ENCODE results near the gene ITGA7.

The ITGA7 gene

DNA sequence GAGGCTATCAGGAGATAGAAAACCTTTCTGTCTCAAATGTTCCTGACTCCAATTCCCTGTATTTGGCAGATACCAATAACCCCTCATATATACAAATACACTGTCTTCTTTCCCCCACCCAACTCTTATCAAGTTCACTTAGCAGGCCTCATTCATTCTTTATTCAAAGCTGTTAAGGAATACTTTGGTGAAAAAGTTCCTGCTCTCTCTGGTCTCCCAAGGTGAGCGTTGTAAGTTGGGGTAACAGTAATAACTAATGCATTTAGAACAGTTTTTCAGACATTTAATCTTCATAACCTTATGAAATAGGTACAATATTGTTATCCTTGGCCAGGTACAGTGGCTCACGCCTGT is 31.3 kb upstream of the ITGA7 start:
- peak overlapping the region; percentile 50; the same call in 1 of the 2 replicates for H3K4me3 ChIP-seq (replicated peaks; ENCODE audit: low read depth, low read length)
- TF ChIP-seq, protein P1, sequence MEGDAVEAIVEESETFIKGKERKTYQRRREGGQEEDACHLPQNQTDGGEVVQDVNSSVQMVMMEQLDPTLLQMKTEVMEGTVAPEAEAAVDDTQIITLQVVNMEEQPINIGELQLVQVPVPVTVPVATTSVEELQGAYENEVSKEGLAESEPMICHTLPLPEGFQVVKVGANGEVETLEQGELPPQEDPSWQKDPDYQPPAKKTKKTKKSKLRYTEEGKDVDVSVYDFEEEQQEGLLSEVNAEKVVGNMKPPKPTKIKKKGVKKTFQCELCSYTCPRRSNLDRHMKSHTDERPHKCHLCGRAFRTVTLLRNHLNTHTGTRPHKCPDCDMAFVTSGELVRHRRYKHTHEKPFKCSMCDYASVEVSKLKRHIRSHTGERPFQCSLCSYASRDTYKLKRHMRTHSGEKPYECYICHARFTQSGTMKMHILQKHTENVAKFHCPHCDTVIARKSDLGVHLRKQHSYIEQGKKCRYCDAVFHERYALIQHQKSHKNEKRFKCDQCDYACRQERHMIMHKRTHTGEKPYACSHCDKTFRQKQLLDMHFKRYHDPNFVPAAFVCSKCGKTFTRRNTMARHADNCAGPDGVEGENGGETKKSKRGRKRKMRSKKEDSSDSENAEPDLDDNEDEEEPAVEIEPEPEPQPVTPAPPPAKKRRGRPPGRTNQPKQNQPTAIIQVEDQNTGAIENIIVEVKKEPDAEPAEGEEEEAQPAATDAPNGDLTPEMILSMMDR (IDR thresholded peaks at IDR 0.05; ENCODE audit: low read depth, low read length, missing control alignments), result no peak
- no peak for DNase-seq (ENCODE audit: extremely low read depth, low read depth)

DNA sequence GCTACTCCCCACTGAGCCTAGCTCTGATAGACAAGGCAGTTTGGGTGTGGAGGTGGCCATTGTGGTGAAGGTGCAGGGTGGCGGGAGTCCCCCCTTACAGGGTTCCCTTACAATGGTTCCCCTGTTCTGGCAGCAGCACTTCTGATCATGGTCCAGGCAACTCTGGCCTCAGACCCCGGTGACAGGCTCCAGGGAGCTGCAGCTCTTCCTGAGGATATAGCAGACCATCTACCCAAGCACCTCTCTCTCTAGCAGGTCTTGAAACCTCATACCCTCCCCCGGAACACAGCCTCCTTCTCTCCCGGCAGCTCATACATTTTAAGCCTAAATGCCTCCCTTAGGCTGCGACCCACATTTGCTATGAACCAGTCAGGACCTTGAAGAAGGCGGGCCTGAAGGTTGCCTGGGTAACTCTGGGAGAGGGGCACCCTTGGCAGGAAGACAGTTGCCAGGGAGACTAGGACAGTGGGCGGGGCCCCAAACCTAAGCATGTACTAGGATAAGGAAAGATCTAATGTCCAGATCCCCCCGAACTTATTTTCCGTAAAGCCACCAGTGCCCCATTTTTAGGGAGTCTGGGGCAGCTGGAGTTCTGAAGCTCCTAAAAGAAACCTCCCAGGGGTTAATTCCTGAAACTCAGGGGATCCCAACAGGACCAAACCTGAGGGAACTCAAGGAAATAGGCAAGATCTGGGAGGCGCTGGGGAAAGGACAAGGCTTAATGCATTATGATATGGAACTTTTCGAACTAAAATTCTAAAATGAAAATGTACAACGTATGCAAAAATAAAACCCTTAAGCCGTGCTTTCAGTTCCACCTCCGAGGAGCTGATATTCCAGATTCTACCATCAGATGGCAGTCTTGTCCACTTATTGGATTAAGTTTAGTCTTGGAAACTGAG is 30.7 kb upstream of the ITGA7 start:
- H3K4me3 ChIP-seq (replicated peaks; ENCODE audit: low read depth, low read length), result peak overlapping the region; percentile 50
- TF ChIP-seq, protein P1 (IDR thresholded peaks at IDR 0.05; ENCODE audit: low read depth, low read length, missing control alignments), result peak; percentile 61
- peak; percentile 78 for DNase-seq (ENCODE audit: extremely low read depth, low read depth)

DNA sequence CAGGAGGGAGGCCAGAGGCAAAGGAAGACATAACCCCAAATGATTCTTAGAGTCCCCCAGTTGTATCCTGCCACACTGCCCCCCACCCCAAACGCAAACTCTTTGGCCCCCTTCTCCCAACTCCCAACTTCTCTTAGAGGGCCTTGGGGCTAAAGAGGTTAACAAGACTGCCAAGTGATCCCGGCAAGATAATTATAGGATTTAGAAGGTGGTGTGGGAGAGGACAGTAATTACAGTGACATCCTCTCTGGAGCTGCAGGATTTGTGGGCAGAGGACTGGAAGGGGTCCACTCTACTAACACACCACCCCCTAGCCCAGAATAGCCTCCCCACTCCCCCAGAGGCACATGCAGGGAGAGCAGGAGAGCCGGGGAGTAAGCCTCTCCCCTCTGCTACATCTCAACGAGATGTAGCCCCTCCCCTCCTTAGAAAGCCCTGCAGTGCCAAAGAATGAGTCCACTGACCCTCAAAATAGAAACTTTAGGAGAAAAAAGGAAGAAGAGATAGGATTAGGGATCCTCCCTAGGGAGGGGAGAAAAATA is 29.9 kb upstream of the ITGA7 start:
- DNase-seq (ENCODE audit: extremely low read depth, low read depth), result no peak
- TF ChIP-seq, protein P1 (IDR thresholded peaks at IDR 0.05; ENCODE audit: low read depth, low read length, missing control alignments), result no peak

DNA sequence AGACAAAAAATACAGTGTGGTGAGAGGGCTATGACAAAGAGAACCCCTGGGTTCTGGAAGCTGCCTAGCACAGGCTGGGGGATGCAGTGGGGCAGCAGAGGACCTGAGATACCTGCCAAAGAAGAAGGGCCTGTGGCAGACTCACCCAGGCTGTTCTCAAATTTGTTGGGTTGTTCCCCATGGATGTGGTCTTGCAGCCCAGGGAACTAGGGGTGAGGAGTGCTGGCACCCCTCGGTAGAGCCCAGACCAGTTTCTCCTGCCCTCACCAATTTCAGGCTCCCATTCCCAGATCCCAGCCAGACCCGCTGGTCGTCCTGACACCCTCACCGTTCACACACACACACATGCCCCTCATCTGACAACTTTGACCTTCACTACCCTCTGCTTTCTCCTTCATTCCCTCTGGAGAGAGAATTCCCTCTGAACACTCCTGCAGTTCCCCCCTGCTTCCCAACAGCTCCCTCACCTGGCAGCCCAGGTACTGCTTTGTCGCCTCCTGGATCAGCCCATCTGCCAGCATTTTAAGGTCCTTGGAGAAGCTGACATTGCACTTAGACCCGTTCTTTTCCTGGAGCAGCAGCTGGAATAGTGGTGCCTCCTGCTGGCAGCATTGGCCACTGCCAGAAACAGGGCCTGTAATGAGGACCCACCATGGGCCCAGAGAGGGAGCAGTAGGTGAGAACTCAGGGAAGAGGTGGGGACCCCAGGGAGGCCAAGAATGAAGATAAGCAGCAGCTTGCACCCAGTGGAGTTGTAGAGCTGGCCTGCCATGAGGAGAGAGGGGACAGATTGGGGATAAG is 29.3 kb upstream of the ITGA7 start:
- no peak for DNase-seq (ENCODE audit: extremely low read depth, low read depth)
- H3K4me3 ChIP-seq (replicated peaks; ENCODE audit: low read depth, low read length), result no peak overlapping the region
- TF ChIP-seq, protein P1 (IDR thresholded peaks at IDR 0.05; ENCODE audit: low read depth, low read length, missing control alignments), result peak; percentile 90

More for the DNA sequence above, 29.9 kb upstream of the ITGA7 start:
- H3K4me3 ChIP-seq (replicated peaks; ENCODE audit: low read depth, low read length), result peak overlapping the region; percentile 50

DNA sequence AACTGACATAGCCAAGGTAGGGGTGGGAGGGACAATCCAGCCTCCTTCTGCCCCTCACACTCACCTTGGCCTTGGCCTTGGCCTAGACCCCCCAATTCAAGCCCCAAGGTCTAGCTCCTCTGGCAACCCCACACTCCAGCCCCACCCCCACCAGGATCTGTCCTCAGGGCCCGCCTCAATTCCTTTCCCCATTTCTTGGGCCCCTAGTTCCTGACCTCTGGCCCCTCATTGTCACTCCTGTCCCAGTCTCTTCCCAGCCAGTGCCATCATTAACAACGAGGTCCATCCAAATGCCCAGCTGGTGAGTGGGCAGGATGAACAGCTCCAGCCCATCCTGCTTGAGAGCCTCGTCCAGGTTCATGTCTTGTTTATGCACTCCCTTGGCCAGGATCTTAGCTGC is 28.4 kb upstream of the ITGA7 start:
- TF ChIP-seq, protein P1 (IDR thresholded peaks at IDR 0.05; ENCODE audit: low read depth, low read length, missing control alignments), result no peak
- no peak overlapping the region for H3K4me3 ChIP-seq (replicated peaks; ENCODE audit: low read depth, low read length)
- DNase-seq (ENCODE audit: extremely low read depth, low read depth), result no peak

DNA sequence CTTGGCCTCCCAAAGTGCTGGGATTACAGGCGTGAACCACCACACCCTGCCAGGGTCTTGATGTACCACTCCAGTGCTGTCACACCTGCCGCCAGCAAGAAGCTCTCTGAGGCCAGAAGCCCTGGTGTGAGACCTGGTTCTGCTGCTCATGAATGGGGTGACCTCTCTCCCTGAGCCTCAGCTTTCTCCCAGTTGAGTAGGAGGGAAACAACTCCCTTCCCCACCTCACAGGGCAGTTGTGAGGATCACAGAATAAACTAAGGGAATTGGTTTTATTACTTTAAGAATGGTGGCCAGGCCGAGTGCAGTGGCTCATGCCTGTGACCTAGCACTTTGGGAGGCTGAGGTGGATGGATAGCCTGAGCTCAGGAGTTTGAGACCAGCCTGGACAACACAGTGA is 26.9 kb upstream of the ITGA7 start:
- DNase-seq (ENCODE audit: extremely low read depth, low read depth), result no peak
- TF ChIP-seq, protein P1 (IDR thresholded peaks at IDR 0.05; ENCODE audit: low read depth, low read length, missing control alignments), result no peak
- H3K4me3 ChIP-seq (replicated peaks; ENCODE audit: low read depth, low read length), result no peak overlapping the region
